K562 (cell line): ENCODE measurements around the gene NPY1R. TPM values are rescaled to one million over a fixed set of nuclear protein-coding genes. Genes with fewer than 3 reads are reported as not detected.

Experiments
- ATAC-seq: fragments of 200-7000 bp; cut with Tn5 transposase; 3 replicates; pipeline ENCODE4 v1.9.1; 2020; ENCODE audit warnings: moderate library complexity
- BruUV-seq: library from RNA; stranded (reverse); fragments of 400-500 nt; replicated peaks from 2 replicates; lab custom pipeline; 2021; lab: Mats Ljungman, UMichigan
- CTCF ChIA-PET: fragments of 300-600 bp; formaldehyde crosslinking; extraction: SDS; loops from one replicate; lab custom pipeline; 2021; ENCODE audit warnings: low intra/inter-chr PET ratio; lab: Yijun Ruan, JAX
- POLR2A ChIA-PET: fragments of 300-600, 350-650 bp; sonication (Branson Sonifier 250); formaldehyde crosslinking; extraction: SDS; loops from one replicate; lab custom pipeline; 2021; ENCODE audit warnings: antibody characterized with exemption, inconsistent platforms; lab: Yijun Ruan, JAX
- DNase-seq, 4 experiments: peaks; one replicate each; pipeline versions ENCODE4 v3.0.0 to v3.0.0-alpha.2; 2011 to 2018; ENCODE audit warnings: low spot score in 3 of 4, mixed read lengths in 3 of 4; ENCODE audit errors: extremely low read depth in 1 of 4
- FAIRE-seq: peaks from 2 replicates; lab custom pipeline; 2011; peaks lifted over from hg19 to GRCh38; lab: Jason Lieb, UNC
- H2AFZ ChIP-seq: 2 replicates; pipeline ENCODE4 v1.6.0; 2011; ENCODE audit warnings: low read depth, low read length, control low read depth, inconsistent platforms
- H3K27ac ChIP-seq: fragments of 200-600 bp; 3 replicates; pipeline ENCODE4 v1.8.0; 2011; ENCODE audit warnings: low read depth, mild to moderate bottlenecking, control low read depth, inconsistent platforms, low read length, moderate library complexity, mixed read lengths; ENCODE audit errors: extremely low read depth
- H3K27me3 ChIP-seq, 2 experiments: fragments of 300-600 bp in 1 of 2; 2 replicates in 1 of 2; 3 replicates in 1 of 2; pipeline versions ENCODE4 v1.6.0 to v1.8.0; 2011; ENCODE audit warnings: inconsistent platforms in 2 of 2, low read length in 2 of 2, mild to moderate bottlenecking in 1 of 2, mixed read lengths in 1 of 2, moderate library complexity in 1 of 2; ENCODE audit not compliant: control insufficient read depth in 2 of 2, insufficient read depth in 2 of 2
- H3K36me3 ChIP-seq: fragments of 300-600 bp; 3 replicates; pipeline ENCODE4 v1.8.0; 2011; ENCODE audit warnings: mild to moderate bottlenecking, low read length, inconsistent platforms; ENCODE audit not compliant: control insufficient read depth, insufficient read depth
- H3K4me1 ChIP-seq, 2 experiments: fragments of 200-600 bp in 1 of 2; replicated peaks in 1 of 2; 2 replicates in 1 of 2; 3 replicates in 1 of 2; pipeline versions ENCODE4 v1.5.1 to v1.8.0; 2011; ENCODE audit warnings: inconsistent platforms in 2 of 2, low read length in 2 of 2, mild to moderate bottlenecking in 1 of 2, mixed read lengths in 1 of 2, moderate library complexity in 1 of 2; ENCODE audit not compliant: control insufficient read depth in 2 of 2, insufficient read depth in 2 of 2
- H3K4me2 ChIP-seq: 2 replicates; pipeline ENCODE4 v1.6.1; 2011; ENCODE audit warnings: low read length, control low read depth, inconsistent platforms, mixed read lengths; ENCODE audit not compliant: insufficient read depth
- H3K4me3 ChIP-seq: fragments of 200-600 bp; sonication (generic), shearing (Covaris generic); 2 replicates; pipeline ENCODE4 v1.5.1; 2016; ENCODE audit warnings: control low read depth, inconsistent platforms
- H3K79me2 ChIP-seq: fragments of 200-600 bp; 3 replicates; pipeline ENCODE4 v1.8.0; 2011; ENCODE audit warnings: low read length, inconsistent platforms; ENCODE audit not compliant: control insufficient read depth, insufficient read depth
- H3K9ac ChIP-seq, 2 experiments: 2 replicates each; pipeline versions ENCODE4 v1.6.0 to v1.6.1; 2011; ENCODE audit warnings: low read depth in 2 of 2, low read length in 2 of 2, control low read depth in 1 of 2, inconsistent platforms in 1 of 2, mild to moderate bottlenecking in 1 of 2, mixed read lengths in 1 of 2; ENCODE audit not compliant: insufficient read depth in 1 of 2
- H3K9me1 ChIP-seq: one replicate; pipeline ENCODE4 v1.6.0; 2011; ENCODE audit warnings: inconsistent platforms, mild to moderate bottlenecking, low read length, moderate library complexity; ENCODE audit not compliant: control insufficient read depth, insufficient read depth
- H3K9me3 ChIP-seq: replicated peaks from 2 replicates; pipeline ENCODE4 v1.5.1; 2011; ENCODE audit warnings: low read depth, low read length, inconsistent platforms; ENCODE audit not compliant: control insufficient read depth, insufficient read depth
- H4K20me1 ChIP-seq: replicated peaks from 2 replicates; pipeline ENCODE4 v1.6.1; 2011; ENCODE audit warnings: low read length, inconsistent platforms, mixed read lengths; ENCODE audit not compliant: control insufficient read depth, insufficient read depth
- ETS2 ChIP-seq: IDR thresholded peaks from 2 replicates; pipeline ENCODE4 v1.6.1; 2016; ENCODE audit warnings: borderline replicate concordance, missing genetic modification characterization, mild to moderate bottlenecking, moderate library complexity, missing compliant biosample characterization; ENCODE audit not compliant: poor library complexity, severe bottlenecking
- GATAD2B ChIP-seq: fragments of 450-650 bp; IDR thresholded peaks from 2 replicates; pipeline ENCODE4 v1.6.1; 2017; ENCODE audit warnings: mild to moderate bottlenecking, borderline replicate concordance
- IRF9 ChIP-seq: fragments of 450-650 bp; IDR thresholded peaks from 2 replicates; pipeline ENCODE4 v1.6.1; 2016; ENCODE audit warnings: missing biosample characterization, missing genetic modification characterization
- KAT8 ChIP-seq: fragments of 450-650 bp; IDR thresholded peaks from 2 replicates; pipeline ENCODE4 v1.6.1; 2016; ENCODE audit warnings: low read depth, mild to moderate bottlenecking
- MEF2D ChIP-seq: conservative IDR thresholded peaks from 2 replicates; pipeline ENCODE4 v1.6.1; 2016; ENCODE audit warnings: low read depth, missing genetic modification characterization, missing compliant biosample characterization
- MITF ChIP-seq: IDR thresholded peaks from 2 replicates; pipeline ENCODE4 v1.6.1; 2014; ENCODE audit warnings: antibody characterized with exemption
- PBX2 ChIP-seq, 2 experiments: IDR thresholded peaks in 1 of 2; conservative IDR thresholded peaks in 1 of 2; 2 replicates each; pipeline ENCODE4 v1.6.1; 2016; ENCODE audit warnings: low read depth in 2 of 2, mild to moderate bottlenecking in 1 of 2, missing compliant biosample characterization in 1 of 2, missing genetic modification characterization in 1 of 2, moderate library complexity in 1 of 2
- SIRT6 ChIP-seq: IDR thresholded peaks from one replicate; pipeline ENCODE4 v1.6.1; 2012; ENCODE audit warnings: low read depth, mild to moderate bottlenecking, control low read depth, inconsistent platforms, low read length, moderate library complexity
- SMARCA5 ChIP-seq: fragments of 450-650 bp; IDR thresholded peaks from 2 replicates; pipeline ENCODE4 v1.6.1; 2016
- STAT5B ChIP-seq: fragments of 250-450 bp; sonication (Bioruptor Pico); IDR thresholded peaks from 2 replicates; pipeline ENCODE4 v1.8.0; 2021; ENCODE audit warnings: mild to moderate bottlenecking, inconsistent platforms
- SUPT5H ChIP-seq: fragments of 450-650 bp; IDR thresholded peaks from 2 replicates; pipeline ENCODE4 v1.6.1; 2016
- TCF3 ChIP-seq: sonication (generic); formaldehyde crosslinking; IDR thresholded peaks from 2 replicates; pipeline ENCODE4 v1.4.0; 2020; ENCODE audit warnings: mild to moderate bottlenecking, missing genetic modification reagents
- ZBTB5 ChIP-seq: fragments of 450-650 bp; IDR thresholded peaks from 2 replicates; pipeline ENCODE4 v1.6.1; 2017; ENCODE audit warnings: antibody characterized with exemption
- ZNF263 ChIP-seq: sonication (generic); formaldehyde crosslinking; IDR thresholded peaks from 2 replicates; pipeline ENCODE4 v1.8.0; 2022; ENCODE audit warnings: mild to moderate bottlenecking, missing genetic modification reagents, borderline replicate concordance
- WGBS: fragments of 100-300 bp; shearing (Covaris generic); methylation state at CpG from one replicate; pipeline ENCODE4 v1.1.6; 2016; ENCODE audit warnings: low coverage, mixed read lengths; ENCODE audit not compliant: insufficient coverage; ENCODE audit errors: missing lambda C conversion rate; 5-methylcytosine and 5-hydroxymethylcytosine counted together
- in situ Hi-C: fragments of 300-500 bp; cut with MboI; formaldehyde crosslinking; loops from 4 replicates; pipeline ENCODE4 v1.15.0; 2018; ENCODE audit warnings: inconsistent platforms, mixed read lengths
- intact Hi-C: fragments of 100-400 bp; cut with micrococcal nuclease; formaldehyde crosslinking; loops from 2 replicates; pipeline ENCODE4 v1.14.2; 2022
- polyA plus RNA-seq, 8 experiments: library from polyadenylated mRNA; depleted of rRNA in 4 of 8; stranded (reverse) in 5 of 8; unstranded in 3 of 8; fragments of >200 nt; fragmentation: Nextera tagmentation in 2 of 8; fragmentation: Illumina TruSeq in 1 of 8; extraction: Ambion mirVana in 2 of 8; extraction: Trizol in 1 of 8; gene quantifications; 2 replicates each; pipeline versions ENCODE4 v1.2.1 to v1.2.3, GENCODE V29; 2011 to 2014; ENCODE audit warnings: inconsistent platforms in 1 of 8, missing spikeins in 1 of 8
- total RNA-seq, 7 experiments: library from RNA; depleted of rRNA in 6 of 7; stranded (reverse); fragments of >200 nt in 6 of 7; fragmentation: Illumina TruSeq in 2 of 7; extraction: Trizol in 2 of 7; gene quantifications; 2 replicates each; pipeline versions ENCODE4 v1.2.1 to v1.2.3, GENCODE V29; 2011 to 2021; ENCODE audit warnings: low replicate concordance in 1 of 7

NPY1R gene
- total and polyA plus RNA-seq, 9 of the 15 experiments (the other 6 are each of a cell fraction or from before 2014, with no cell fraction given): 0.04 to 0.18 (median 0.12) TPM; not detected in 5

- no TSS peak for BruUV-seq
- Histone ChIP-seq H3K79me2 (no peaks in the 10 kb centered on the region), H3K9me3 (no peaks in the 10 kb centered on the region), H4K20me1 (no peaks in the 10 kb centered on the region), H3K36me3 (no peaks in the 10 kb centered on the region), H3K4me1 (no peaks in the 10 kb centered on the region)
- no peak for TF ChIP-seq PBX2 (CRISPR knock-in tag; IDR thresholded peaks at IDR 0.05; ENCODE audit: low read depth)
- TF ChIP-seq PBX2 (tag; conservative IDR thresholded peaks at IDR 0.05; ENCODE audit: low read depth): no peak
- no peak for TF ChIP-seq MEF2D (tag)
- no peak for TF ChIP-seq MITF
- TF ChIP-seq STAT5B: no peak
- no peak for TF ChIP-seq TCF3 (CRISPR knock-in tag)
- TF ChIP-seq ZBTB5: no peak
- no peak for TF ChIP-seq ETS2 (tag)
- TF ChIP-seq IRF9: no peak
- TF ChIP-seq GATAD2B: no peak
- no peak for TF ChIP-seq SMARCA5
- no peak for TF ChIP-seq SUPT5H
- no peak for TF ChIP-seq ZNF263
- no peak for TF ChIP-seq KAT8
- no peak for TF ChIP-seq SIRT6
- TF ChIP-seq, all 486 proteins: peak for 0
- Histone ChIP-seq H3K27me3 (no peaks in the 10 kb centered on the region), H3K9me1 (no peaks in the 10 kb centered on the region), H3K27ac (no peak overlapping the region), H2AFZ (no peak overlapping the region), H3K4me3 (no peak overlapping the region), H3K4me2 (no peak overlapping the region), H3K9ac (no peak overlapping the region)
- no peak for FAIRE-seq
- in situ Hi-C loops (no loop called here), intact Hi-C loops (no loop called here)
- ATAC-seq: no peak
- POLR2A ChIA-PET: no interaction called here
- no peak for DNase-seq
- 0% methylated on average over 1 of the region's 1 CpG for WGBS
- CTCF ChIA-PET: no interaction called here
These were observed 15.3 kb downstream of the NPY1R start for GRCh38 chr4:163317110-163317509.
